Fibroblast of lung (primary cell): Measurements from ENCODE around the gene ACAD10.

ENCODE experiments used
- EZH2 ChIP-seq: IDR thresholded peaks from 2 replicates; pipeline ENCODE4 v1.5.1; 2012; ENCODE audit warnings: low read length, control low read depth, mild to moderate bottlenecking; ENCODE audit errors: missing control alignments
- TF ChIP-seq, protein P1 (sequence below), 2 donors: IDR thresholded peaks in 1 of 2; conservative IDR thresholded peaks in 1 of 2; 1 replicate in 1 of 2; 2 replicates in 1 of 2; pipeline ENCODE4 v1.5.1; 2011 to 2012; ENCODE audit warnings: low read length in 2 of 2, control low read depth in 1 of 2, inconsistent platforms in 1 of 2, low read depth in 1 of 2, mild to moderate bottlenecking in 1 of 2

DNA sequence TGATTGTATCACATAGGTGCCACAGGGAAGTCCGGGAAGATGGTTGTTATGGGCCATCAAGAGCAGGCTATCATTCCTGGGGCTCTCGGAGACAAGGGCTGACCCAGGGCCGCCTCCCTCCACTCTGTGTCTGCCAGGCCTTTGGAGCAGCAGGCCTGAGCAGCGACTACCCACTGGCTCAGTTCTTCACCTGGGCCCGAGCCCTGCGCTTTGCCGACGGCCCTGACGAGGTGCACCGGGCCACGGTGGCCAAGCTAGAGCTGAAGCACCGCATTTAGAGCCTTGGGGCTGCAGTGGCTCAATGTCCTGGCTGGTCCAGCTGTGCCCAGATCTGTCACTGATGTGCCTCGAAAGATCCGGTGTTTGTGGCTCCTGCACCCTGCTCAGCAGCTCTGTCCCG, 70.3 kb downstream of the ACAD10 start:
- TF ChIP-seq EZH2, result no peak
- TF ChIP-seq, protein P1, sequence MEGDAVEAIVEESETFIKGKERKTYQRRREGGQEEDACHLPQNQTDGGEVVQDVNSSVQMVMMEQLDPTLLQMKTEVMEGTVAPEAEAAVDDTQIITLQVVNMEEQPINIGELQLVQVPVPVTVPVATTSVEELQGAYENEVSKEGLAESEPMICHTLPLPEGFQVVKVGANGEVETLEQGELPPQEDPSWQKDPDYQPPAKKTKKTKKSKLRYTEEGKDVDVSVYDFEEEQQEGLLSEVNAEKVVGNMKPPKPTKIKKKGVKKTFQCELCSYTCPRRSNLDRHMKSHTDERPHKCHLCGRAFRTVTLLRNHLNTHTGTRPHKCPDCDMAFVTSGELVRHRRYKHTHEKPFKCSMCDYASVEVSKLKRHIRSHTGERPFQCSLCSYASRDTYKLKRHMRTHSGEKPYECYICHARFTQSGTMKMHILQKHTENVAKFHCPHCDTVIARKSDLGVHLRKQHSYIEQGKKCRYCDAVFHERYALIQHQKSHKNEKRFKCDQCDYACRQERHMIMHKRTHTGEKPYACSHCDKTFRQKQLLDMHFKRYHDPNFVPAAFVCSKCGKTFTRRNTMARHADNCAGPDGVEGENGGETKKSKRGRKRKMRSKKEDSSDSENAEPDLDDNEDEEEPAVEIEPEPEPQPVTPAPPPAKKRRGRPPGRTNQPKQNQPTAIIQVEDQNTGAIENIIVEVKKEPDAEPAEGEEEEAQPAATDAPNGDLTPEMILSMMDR (conservative IDR thresholded peaks at IDR 0.05 in 1 of 2, IDR thresholded peaks at IDR 0.05 in 1 of 2; ENCODE audit: low read depth in 1 of 2, low read length in 2 of 2), result no peak
